ENCODE data around the gene LIPM. TPM values are rescaled to one million over a fixed set of nuclear protein-coding genes. Genes with fewer than 3 reads are reported as not detected.

The LIPM gene
- total RNA-seq, 2 experiments from 2014 or later = not detected

DNA sequence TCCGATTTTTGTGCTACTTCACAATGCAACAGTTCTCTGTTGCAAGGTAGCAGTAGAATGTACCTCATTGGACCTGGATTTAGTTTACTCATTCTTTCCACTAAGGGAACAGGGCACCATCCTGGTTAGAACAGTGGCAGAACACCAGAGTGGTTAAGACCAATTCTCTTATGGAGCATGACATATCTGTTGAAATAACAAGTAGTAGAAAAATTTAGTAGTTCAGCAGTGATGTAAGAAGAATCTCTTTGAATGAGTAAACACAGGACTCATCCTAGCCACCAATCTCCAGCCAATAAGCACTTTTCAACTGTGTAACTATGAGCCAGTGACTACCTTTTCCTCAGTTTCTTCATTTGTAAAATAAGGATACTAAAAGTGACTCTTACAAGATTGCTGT is 46.7 kb downstream of the LIPM start:
- ChIA-PET POLR2A (interaction anchor here (0.6 to 0.7 kb wide), 2 partner anchors 15 to 155 kb away, joined by 3 read pairs; no protein-coding TSS in a partner anchor), CTCF (ENCODE audit: unreplicated experiment) (no interaction called here)
- H3K36me3 ChIP-seq (ENCODE audit: insufficient read depth, low read length) = no peaks in the 10 kb centered on the region
- H3K79me2 ChIP-seq (ENCODE audit: insufficient read depth, low read depth, low read length) = no peaks in the 10 kb centered on the region
- no peak overlapping the region for H3K27ac ChIP-seq (ENCODE audit: low read depth, low read length, poor library complexity, severe bottlenecking)
- H3K4me3 ChIP-seq (ENCODE audit: low read depth, low read length, poor library complexity, severe bottlenecking) = no peak overlapping the region
- no TSS peak for BruUV-seq (replicated peaks)
- TF ChIP-seq, protein P1, sequence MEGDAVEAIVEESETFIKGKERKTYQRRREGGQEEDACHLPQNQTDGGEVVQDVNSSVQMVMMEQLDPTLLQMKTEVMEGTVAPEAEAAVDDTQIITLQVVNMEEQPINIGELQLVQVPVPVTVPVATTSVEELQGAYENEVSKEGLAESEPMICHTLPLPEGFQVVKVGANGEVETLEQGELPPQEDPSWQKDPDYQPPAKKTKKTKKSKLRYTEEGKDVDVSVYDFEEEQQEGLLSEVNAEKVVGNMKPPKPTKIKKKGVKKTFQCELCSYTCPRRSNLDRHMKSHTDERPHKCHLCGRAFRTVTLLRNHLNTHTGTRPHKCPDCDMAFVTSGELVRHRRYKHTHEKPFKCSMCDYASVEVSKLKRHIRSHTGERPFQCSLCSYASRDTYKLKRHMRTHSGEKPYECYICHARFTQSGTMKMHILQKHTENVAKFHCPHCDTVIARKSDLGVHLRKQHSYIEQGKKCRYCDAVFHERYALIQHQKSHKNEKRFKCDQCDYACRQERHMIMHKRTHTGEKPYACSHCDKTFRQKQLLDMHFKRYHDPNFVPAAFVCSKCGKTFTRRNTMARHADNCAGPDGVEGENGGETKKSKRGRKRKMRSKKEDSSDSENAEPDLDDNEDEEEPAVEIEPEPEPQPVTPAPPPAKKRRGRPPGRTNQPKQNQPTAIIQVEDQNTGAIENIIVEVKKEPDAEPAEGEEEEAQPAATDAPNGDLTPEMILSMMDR (conservative IDR thresholded peaks at IDR 0.05; ENCODE audit: low read length) = no peak
- no peak for TF ChIP-seq EZH2phosphoT487 (IDR thresholded peaks at IDR 0.05; ENCODE audit: borderline replicate concordance, low read depth, low read length)
- no peaks in the 10 kb centered on the region for H3K4me1 ChIP-seq (ENCODE audit: insufficient read depth, low read length, poor library complexity, severe bottlenecking)
- intact Hi-C loops (cut with micrococcal nuclease; ENCODE audit: unreplicated experiment) = no loop called here
- DNase-seq (ENCODE audit: low spot score) = no peak
- H4K20me1 ChIP-seq (ENCODE audit: insufficient read depth, low read length) = no peaks in the 10 kb centered on the region
- H3K4me2 ChIP-seq (ENCODE audit: low read length) = no peak overlapping the region
- H2AFZ ChIP-seq (ENCODE audit: low read length) = no peak overlapping the region
- H3K9me2 ChIP-seq (ENCODE audit: insufficient read depth, low read length) = no peaks in the 10 kb centered on the region
- H3K9me3 ChIP-seq (ENCODE audit: low read length) = no peaks in the 10 kb centered on the region

DNA sequence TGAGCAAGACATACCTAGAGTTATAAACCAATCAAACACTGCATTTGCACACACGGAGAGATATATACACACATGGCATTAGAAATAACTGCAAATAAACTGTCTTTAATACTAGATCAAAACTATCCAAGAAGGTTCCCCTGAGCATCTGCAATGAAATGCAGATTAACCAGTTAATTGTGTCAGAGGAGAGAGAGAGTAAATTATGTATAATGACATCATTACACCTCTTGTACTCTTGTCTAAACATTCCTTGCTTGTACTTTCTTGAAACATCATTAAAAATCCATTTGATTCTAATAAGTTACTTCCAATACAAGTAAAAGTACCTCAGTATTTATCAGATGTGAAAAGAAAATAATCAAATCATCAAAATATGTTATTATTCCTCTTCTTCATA is 48.2 kb downstream of the LIPM start:
- Histone ChIP-seq H3K4me2 (ENCODE audit: low read length) (no peak overlapping the region), H4K20me1 (ENCODE audit: insufficient read depth, low read length) (no peaks in the 10 kb centered on the region), H3K9me3 (ENCODE audit: low read length) (no peaks in the 10 kb centered on the region), H3K4me3 (ENCODE audit: low read depth, low read length, poor library complexity, severe bottlenecking) (no peak overlapping the region), H3K9me2 (ENCODE audit: insufficient read depth, low read length) (no peaks in the 10 kb centered on the region), H3K27ac (ENCODE audit: low read depth, low read length, poor library complexity, severe bottlenecking) (no peak overlapping the region), H3K36me3 (ENCODE audit: insufficient read depth, low read length) (no peaks in the 10 kb centered on the region), H3K4me1 (ENCODE audit: insufficient read depth, low read length, poor library complexity, severe bottlenecking) (no peaks in the 10 kb centered on the region), H2AFZ (ENCODE audit: low read length) (no peak overlapping the region), H3K79me2 (ENCODE audit: insufficient read depth, low read depth, low read length) (no peaks in the 10 kb centered on the region)
- DNase-seq (ENCODE audit: low spot score) = no peak
- no peak for TF ChIP-seq EZH2phosphoT487 (IDR thresholded peaks at IDR 0.05; ENCODE audit: borderline replicate concordance, low read depth, low read length)
- TF ChIP-seq, protein P1 (conservative IDR thresholded peaks at IDR 0.05; ENCODE audit: low read length) = no peak
- ChIA-PET POLR2A (no interaction called here), CTCF (ENCODE audit: unreplicated experiment) (no interaction called here)
- intact Hi-C loops (cut with micrococcal nuclease; ENCODE audit: unreplicated experiment) = no loop called here
- BruUV-seq (replicated peaks) = no TSS peak

DNA sequence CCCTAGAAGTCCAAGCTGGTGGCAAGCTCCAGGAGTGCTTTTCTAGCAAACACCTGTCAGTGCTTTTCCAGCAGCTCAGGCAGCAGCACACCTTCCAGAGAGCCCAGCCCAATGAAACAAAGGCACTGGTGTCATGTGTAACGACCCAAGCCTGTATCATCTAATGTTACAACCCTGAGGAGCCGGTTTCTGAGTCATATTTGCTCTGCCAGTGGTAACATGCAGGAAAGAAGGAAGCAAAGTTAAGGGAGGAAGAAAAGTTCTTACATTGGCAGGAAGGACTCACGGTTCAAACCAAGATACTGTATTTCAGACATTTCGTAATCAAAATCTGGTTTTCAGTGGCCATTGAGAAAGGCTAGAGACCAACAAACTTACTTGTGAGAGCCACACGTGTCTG is 49.2 kb downstream of the LIPM start, which contains the start of gene ANKRD22:
TSS of gene ANKRD22 (minus strand) at position 139 of the 400 bp plus-strand sequence. CDS start 237 bp downstream, outside the sequence.
- intact Hi-C loops (cut with micrococcal nuclease; ENCODE audit: unreplicated experiment) = no loop called here
- TF ChIP-seq, protein P1 (conservative IDR thresholded peaks at IDR 0.05; ENCODE audit: low read length) = no peak
- TF ChIP-seq EZH2phosphoT487 (IDR thresholded peaks at IDR 0.05; ENCODE audit: borderline replicate concordance, low read depth, low read length) = no peak
- CTCF ChIA-PET (ENCODE audit: unreplicated experiment) = no interaction called here
- Histone ChIP-seq H3K9me2 (ENCODE audit: insufficient read depth, low read length) (no peaks in the 10 kb centered on the region), H3K4me2 (ENCODE audit: low read length) (no peak within 1 kb of the TSS), H3K36me3 (ENCODE audit: insufficient read depth, low read length) (no peaks in the 10 kb centered on the region), H2AFZ (ENCODE audit: low read length) (no peak within 1 kb of the TSS), H4K20me1 (ENCODE audit: insufficient read depth, low read length) (no peaks in the 10 kb centered on the region), H3K4me3 (ENCODE audit: low read depth, low read length, poor library complexity, severe bottlenecking) (no peak within 1 kb of the TSS), H3K4me1 (ENCODE audit: insufficient read depth, low read length, poor library complexity, severe bottlenecking) (no peaks in the 10 kb centered on the region), H3K27ac (ENCODE audit: low read depth, low read length, poor library complexity, severe bottlenecking) (no peak within 1 kb of the TSS), H3K9me3 (ENCODE audit: low read length) (no peaks in the 10 kb centered on the region), H3K79me2 (ENCODE audit: insufficient read depth, low read depth, low read length) (no peaks in the 10 kb centered on the region)
- POLR2A ChIA-PET = interaction anchor here (0.6 to 1.1 kb wide), 3 partner anchors 15 to 358 kb away, joined by 3 read pairs; partner anchors contain the start of gene STAMBPL1
- no TSS peak for BruUV-seq (replicated peaks)
- no peak for DNase-seq (ENCODE audit: low spot score)
